ENCODE results near the gene PPP2R3B.
"Not testable (repeated sequence)": the region's sequence is repeated elsewhere in the genome, so short reads cannot be mapped to it uniquely, and the experiment has no call there.

PPP2R3B gene

GRCh38 chrX:336227-336626 lies 50.5 kb downstream of the PPP2R3B start:
- no peak for DNase-seq (ENCODE audit: low spot score in 2 of 2)
- Mint-ChIP-seq H3K36me3 (peaks cover 20% of the 10 kb centered on the region), H3K9me3 (no peaks in the 10 kb centered on the region), H3K27me3 (peaks cover 4% of the 10 kb centered on the region), H3K4me3 (no peak overlapping the region), H3K27ac (no peak overlapping the region), H3K4me1 (peaks cover 3% of the 10 kb centered on the region)
- ATAC-seq (ENCODE audit: low read depth): no peak

GRCh38 chrX:335758-336155 lies 51.0 kb downstream of the PPP2R3B start:
- Mint-ChIP-seq H3K9me3 (no peaks in the 10 kb centered on the region), H3K36me3 (peaks cover 20% of the 10 kb centered on the region), H3K27ac (no peak overlapping the region), H3K27me3 (peaks cover 4% of the 10 kb centered on the region), H3K4me1 (peaks cover 3% of the 10 kb centered on the region), H3K4me3 (no peak overlapping the region)
- DNase-seq (ENCODE audit: low spot score in 2 of 2): no peak
- ATAC-seq (ENCODE audit: low read depth): no peak

- ATAC-seq (ENCODE audit: low read depth): no peak
- Mint-ChIP-seq H3K36me3 (peaks cover 20% of the 10 kb centered on the region), H3K4me3 (no peak overlapping the region), H3K9me3 (no peaks in the 10 kb centered on the region), H3K27me3 (peaks cover 4% of the 10 kb centered on the region), H3K27ac (no peak overlapping the region), H3K4me1 (peaks cover 3% of the 10 kb centered on the region)
- DNase-seq (ENCODE audit: low spot score in 2 of 2): no peak
These were observed 51.5 kb downstream of the PPP2R3B start for GRCh38 chrX:334971-335757.

GRCh38 chrX:334331-334891 lies 52.3 kb downstream of the PPP2R3B start:
- no peak for ATAC-seq (ENCODE audit: low read depth)

GRCh38 chrX:333611-334311 lies 52.9 kb downstream of the PPP2R3B start:
- no peak for DNase-seq (ENCODE audit: low spot score in 2 of 2)
- peaks cover 5% of the 10 kb centered on the region for H3K4me1 Mint-ChIP-seq
- H3K4me3 Mint-ChIP-seq: no peak overlapping the region
- ATAC-seq (ENCODE audit: low read depth): no peak
- H3K36me3 Mint-ChIP-seq: peaks cover 19% of the 10 kb centered on the region
- no peak overlapping the region for H3K27ac Mint-ChIP-seq
- no peaks in the 10 kb centered on the region for H3K9me3 Mint-ChIP-seq
- peaks cover 6% of the 10 kb centered on the region for H3K27me3 Mint-ChIP-seq

More at GRCh38 chrX:334331-334891, 52.3 kb downstream of the PPP2R3B start:
- H3K4me1 Mint-ChIP-seq: peaks cover 4% of the 10 kb centered on the region
- no peak overlapping the region for H3K4me3 Mint-ChIP-seq
- H3K27me3 Mint-ChIP-seq: peaks cover 5% of the 10 kb centered on the region
- H3K9me3 Mint-ChIP-seq: no peaks in the 10 kb centered on the region
- DNase-seq (ENCODE audit: low spot score in 2 of 2): no peak
- H3K27ac Mint-ChIP-seq: no peak overlapping the region
- H3K36me3 Mint-ChIP-seq: peaks cover 20% of the 10 kb centered on the region

- peaks cover 6% of the 10 kb centered on the region for H3K27me3 Mint-ChIP-seq
- H3K9me3 Mint-ChIP-seq: no peaks in the 10 kb centered on the region
- peaks cover 16% of the 10 kb centered on the region for H3K36me3 Mint-ChIP-seq
- no peak overlapping the region for H3K27ac Mint-ChIP-seq
- H3K4me3 Mint-ChIP-seq: no peak overlapping the region
- ATAC-seq (ENCODE audit: low read depth) (no peak), DNase-seq (ENCODE audit: low spot score in 2 of 2) (no peak)
- peaks cover 5% of the 10 kb centered on the region for H3K4me1 Mint-ChIP-seq
These were observed 53.6 kb downstream of the PPP2R3B start for GRCh38 chrX:332916-333610.

GRCh38 chrX:332496-332860 lies 54.2 kb downstream of the PPP2R3B start:
- H3K4me3 Mint-ChIP-seq: no peak overlapping the region
- H3K4me1 Mint-ChIP-seq: peaks cover 5% of the 10 kb centered on the region
- no peaks in the 10 kb centered on the region for H3K9me3 Mint-ChIP-seq
- H3K36me3 Mint-ChIP-seq: peaks cover 15% of the 10 kb centered on the region
- peaks cover 6% of the 10 kb centered on the region for H3K27me3 Mint-ChIP-seq
- DNase-seq (ENCODE audit: low spot score in 2 of 2) (no peak), ATAC-seq (ENCODE audit: low read depth) (no peak)
- no peak overlapping the region for H3K27ac Mint-ChIP-seq

GRCh38 chrX:331825-332495 lies 54.7 kb downstream of the PPP2R3B start:
- H3K9me3 Mint-ChIP-seq: no peaks in the 10 kb centered on the region
- peaks cover 6% of the 10 kb centered on the region for H3K27me3 Mint-ChIP-seq
- no peak overlapping the region for H3K27ac Mint-ChIP-seq
- H3K4me3 Mint-ChIP-seq: peak overlapping the region; percentile 78
- ATAC-seq (ENCODE audit: low read depth) (peak; percentile 6), DNase-seq (ENCODE audit: low spot score in 2 of 2) (no peak)
- H3K4me1 Mint-ChIP-seq: peaks cover 5% of the 10 kb centered on the region
- peaks cover 10% of the 10 kb centered on the region for H3K36me3 Mint-ChIP-seq

GRCh38 chrX:331151-331824 lies 55.4 kb downstream of the PPP2R3B start:
- Mint-ChIP-seq H3K9me3 (no peaks in the 10 kb centered on the region), H3K27me3 (peaks cover 6% of the 10 kb centered on the region), H3K4me1 (peaks cover 5% of the 10 kb centered on the region), H3K36me3 (peaks cover 6% of the 10 kb centered on the region), H3K4me3 (peak overlapping the region; percentile 78), H3K27ac (no peak overlapping the region)
- ATAC-seq (ENCODE audit: low read depth) (peak; percentile 58), DNase-seq (ENCODE audit: low spot score in 2 of 2) (no peak)

- H3K27me3 Mint-ChIP-seq: peaks cover 6% of the 10 kb centered on the region
- no peak for DNase-seq (ENCODE audit: low spot score in 2 of 2)
- H3K4me3 Mint-ChIP-seq: no peak overlapping the region
These were observed 56.0 kb downstream of the PPP2R3B start for GRCh38 chrX:330726-331150.

GRCh38 chrX:330141-330725 lies 56.5 kb downstream of the PPP2R3B start:
- not testable (repeated sequence) for H3K4me1 Mint-ChIP-seq; H3K4me3 Mint-ChIP-seq; H3K9me3 Mint-ChIP-seq; ATAC-seq (ENCODE audit: low read depth); H3K36me3 Mint-ChIP-seq; H3K27me3 Mint-ChIP-seq; DNase-seq (ENCODE audit: low spot score in 2 of 2); H3K27ac Mint-ChIP-seq

More at GRCh38 chrX:330726-331150, 56.0 kb downstream of the PPP2R3B start:
- Mint-ChIP-seq H3K36me3 (peaks cover 4% of the 10 kb centered on the region), H3K27ac (no peak overlapping the region), H3K9me3 (no peaks in the 10 kb centered on the region), H3K4me1 (peaks cover 5% of the 10 kb centered on the region)
- no peak for ATAC-seq (ENCODE audit: low read depth)

- Mint-ChIP-seq H3K27me3 (peaks cover 6% of the 10 kb centered on the region), H3K27ac (no peak overlapping the region), H3K36me3 (peaks cover 4% of the 10 kb centered on the region), H3K9me3 (no peaks in the 10 kb centered on the region), H3K4me1 (peaks cover 5% of the 10 kb centered on the region), H3K4me3 (no peak overlapping the region)
- no peak for ATAC-seq (ENCODE audit: low read depth)
- DNase-seq (ENCODE audit: low spot score in 2 of 2): no peak
These were observed 57.3 kb downstream of the PPP2R3B start for GRCh38 chrX:329291-329910.
